GM10266 (cell line): Measurements from ENCODE around the gene PTPRD.

Experiments
- DNase-seq: peaks from one replicate; pipeline ENCODE4 v3.0.0; 2012; ENCODE audit errors: extremely low spot score
- TF ChIP-seq, protein P1 (sequence below): IDR thresholded peaks from 2 replicates; pipeline ENCODE4 v1.5.1; 2012; ENCODE audit warnings: mild to moderate bottlenecking, low read depth; ENCODE audit not compliant: control insufficient read depth, insufficient read depth; ENCODE audit errors: missing control alignments

PTPRD gene

DNA sequence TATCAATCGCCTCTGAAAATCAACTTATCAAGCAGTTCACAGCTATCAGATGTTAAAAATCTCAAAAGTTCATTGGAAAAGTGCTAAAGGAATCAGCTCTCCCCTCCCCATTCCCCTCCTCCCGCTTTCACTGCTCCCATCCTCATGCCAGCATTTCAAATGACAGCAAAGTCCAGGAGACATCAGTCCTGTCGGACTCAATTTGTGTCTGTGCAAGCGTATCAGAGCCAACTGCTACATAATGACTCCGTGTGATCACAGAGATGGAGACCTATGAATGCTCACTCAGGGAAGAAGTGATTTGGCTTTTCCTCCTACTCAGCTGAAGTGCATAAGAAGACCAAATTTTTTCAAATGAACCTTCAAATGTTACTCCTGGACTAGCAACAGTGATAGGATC lies 1876.0 kb downstream of the PTPRD start:
- TF ChIP-seq, protein P1, sequence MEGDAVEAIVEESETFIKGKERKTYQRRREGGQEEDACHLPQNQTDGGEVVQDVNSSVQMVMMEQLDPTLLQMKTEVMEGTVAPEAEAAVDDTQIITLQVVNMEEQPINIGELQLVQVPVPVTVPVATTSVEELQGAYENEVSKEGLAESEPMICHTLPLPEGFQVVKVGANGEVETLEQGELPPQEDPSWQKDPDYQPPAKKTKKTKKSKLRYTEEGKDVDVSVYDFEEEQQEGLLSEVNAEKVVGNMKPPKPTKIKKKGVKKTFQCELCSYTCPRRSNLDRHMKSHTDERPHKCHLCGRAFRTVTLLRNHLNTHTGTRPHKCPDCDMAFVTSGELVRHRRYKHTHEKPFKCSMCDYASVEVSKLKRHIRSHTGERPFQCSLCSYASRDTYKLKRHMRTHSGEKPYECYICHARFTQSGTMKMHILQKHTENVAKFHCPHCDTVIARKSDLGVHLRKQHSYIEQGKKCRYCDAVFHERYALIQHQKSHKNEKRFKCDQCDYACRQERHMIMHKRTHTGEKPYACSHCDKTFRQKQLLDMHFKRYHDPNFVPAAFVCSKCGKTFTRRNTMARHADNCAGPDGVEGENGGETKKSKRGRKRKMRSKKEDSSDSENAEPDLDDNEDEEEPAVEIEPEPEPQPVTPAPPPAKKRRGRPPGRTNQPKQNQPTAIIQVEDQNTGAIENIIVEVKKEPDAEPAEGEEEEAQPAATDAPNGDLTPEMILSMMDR = no peak

DNA sequence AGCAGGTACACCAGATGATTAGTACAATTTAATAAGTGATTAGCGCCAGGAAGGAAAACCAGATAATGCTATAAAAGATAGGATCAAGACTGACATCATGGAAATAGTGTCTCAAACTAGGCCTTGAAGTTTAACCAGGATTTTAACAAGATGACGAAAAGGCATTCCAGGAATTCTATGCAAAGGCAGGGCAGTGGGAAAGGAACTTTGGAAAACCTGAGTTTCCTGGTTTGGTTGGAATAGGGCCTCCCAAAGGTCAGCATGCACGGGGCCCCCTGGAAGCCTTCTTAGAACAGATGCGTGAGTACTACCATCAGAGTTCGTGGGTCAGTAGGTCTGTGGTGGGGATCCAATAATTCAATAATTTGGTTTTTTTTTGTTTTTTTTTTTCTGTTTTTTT lies 1878.0 kb downstream of the PTPRD start:
- TF ChIP-seq, protein P1 = no peak
- no peak for DNase-seq

More for the DNA sequence above, 1876.0 kb downstream of the PTPRD start:
- DNase-seq = no peak

DNA sequence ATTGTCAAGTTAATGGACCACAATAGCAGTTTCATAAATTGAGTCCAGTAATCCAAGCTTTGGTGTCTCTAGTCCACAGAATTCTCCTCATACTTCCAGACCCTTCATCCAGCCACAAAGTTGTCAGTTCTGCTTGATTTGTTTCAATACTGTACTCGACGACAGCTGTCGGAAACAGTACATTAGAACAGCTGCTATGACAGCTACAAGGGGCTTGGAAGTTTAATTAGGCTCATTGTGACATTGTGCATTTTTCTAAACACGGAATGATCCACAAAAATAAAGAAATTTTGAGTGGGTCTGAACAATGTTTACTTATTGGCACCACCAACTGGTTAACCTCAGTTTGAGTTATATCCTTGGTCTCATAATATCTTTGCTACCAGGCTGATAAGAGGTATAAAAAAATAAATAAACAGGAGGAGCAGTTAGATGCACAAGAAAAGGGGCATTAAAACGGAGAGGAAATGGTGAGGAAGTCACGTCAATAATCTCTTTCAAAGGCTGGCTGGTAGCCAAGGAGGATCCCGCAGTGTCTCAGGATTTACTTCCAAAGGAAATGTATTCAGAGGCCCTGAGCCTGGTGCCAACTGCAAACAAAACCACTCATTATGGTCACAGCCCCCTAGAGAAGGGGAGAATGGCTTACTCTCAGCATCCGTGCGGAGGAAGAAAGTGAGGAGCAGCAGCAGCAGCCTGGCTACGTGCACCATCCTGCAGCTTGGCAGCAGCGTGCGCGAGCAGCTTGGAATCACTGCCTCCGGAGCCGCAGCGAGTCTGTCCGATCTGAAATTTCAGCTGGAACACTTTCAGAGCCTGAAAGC lies 1879.5 kb downstream of the PTPRD start:
- DNase-seq = no peak
- TF ChIP-seq, protein P1 = no peak

DNA sequence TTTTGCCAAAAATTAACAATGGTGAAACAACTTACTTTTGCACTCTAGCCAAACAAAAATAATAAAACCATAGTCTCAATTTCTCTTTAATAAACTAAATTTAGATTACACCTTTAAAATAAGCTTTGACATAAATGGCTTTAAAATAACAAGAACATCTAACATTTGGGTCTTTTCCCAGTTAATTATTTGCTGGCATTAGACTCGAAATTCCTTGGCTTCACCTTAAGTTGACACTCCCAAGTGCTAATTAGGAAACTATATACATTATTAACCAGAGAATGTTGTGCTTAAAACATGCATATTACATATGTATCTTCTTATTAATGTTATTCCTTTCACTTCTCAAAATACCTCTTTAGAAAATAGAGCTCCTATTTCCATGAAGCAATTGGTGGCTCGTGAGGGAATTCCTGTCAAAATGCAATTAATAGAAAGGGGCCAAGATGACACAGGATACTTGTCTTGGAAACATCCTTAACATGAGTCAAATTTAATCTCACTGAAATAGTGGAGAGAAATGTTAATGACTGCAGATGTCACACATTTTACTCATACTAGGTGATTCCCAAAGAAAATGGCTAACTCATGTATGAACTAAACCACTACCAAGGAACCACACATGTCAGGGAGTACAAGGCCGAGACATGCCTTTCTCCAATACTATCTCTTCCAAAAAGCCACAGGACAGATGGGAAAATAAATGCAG lies 1880.3 kb downstream of the PTPRD start:
- no peak for DNase-seq
- TF ChIP-seq, protein P1 = no peak

DNA sequence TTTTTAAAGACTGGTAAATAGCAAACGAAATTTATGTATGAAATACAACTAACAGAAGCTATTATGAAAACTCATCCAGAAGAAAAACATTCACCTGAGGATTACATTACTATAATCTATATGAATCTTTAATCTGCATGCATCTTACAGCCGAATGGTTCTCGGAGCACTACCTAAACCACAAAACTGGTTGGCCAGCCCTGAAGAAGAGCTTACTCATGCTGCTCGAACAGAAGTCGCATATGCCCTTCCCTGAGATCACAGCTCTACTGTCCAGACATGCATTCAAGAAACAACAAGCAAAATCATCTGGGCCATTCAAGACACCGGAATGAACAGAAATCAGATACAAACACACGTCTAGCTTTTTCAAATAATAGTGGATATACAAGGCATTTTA lies 1882.2 kb downstream of the PTPRD start:
- no peak for DNase-seq
- TF ChIP-seq, protein P1 = no peak

DNA sequence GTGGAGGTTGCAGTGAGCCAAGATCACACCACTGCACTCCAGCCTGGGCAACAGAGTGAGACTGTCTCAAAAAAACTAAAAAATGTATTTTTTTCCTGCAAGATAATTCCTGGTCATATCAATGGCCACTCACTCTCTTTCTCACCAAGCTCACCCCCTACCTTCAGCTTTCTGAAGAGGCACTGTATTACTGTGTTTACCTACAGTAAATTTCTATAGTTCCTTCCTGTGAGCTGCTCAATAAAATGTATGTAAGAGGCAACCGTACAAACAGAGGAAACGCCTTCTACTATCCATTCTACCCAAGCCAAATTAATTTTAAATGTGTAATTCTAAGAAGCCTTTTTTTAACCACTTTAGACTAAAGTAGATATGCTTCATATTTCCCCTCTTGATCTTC lies 1883.9 kb downstream of the PTPRD start:
- DNase-seq = no peak
- TF ChIP-seq, protein P1 = no peak

DNA sequence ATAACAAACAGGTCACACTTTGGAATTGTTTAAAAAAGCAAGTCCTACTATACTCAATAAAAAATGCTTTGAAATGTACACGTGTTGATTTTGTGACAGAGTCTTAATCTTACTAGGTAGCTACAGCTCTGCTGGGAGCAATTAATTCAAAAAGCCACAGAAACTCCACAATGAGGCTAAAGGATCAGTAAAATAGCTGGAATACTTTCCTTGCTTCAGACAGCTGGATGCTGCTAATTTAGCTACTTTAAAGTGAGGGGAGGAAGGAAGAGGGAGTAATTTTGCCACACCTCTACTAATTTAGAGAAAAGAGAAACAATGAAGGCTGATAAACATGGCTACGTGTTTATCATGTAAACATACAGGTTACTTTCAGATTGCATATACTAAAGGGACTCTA lies 1885.6 kb downstream of the PTPRD start:
- DNase-seq = no peak
- TF ChIP-seq, protein P1 = no peak
